Heart left ventricle (tissue), 16 donors: ENCODE results near the gene DUS1L. TPM values are rescaled to one million over a fixed set of nuclear protein-coding genes. Genes with fewer than 3 reads are reported as not detected.
A peak's percentile ranks its signal among the peaks of the same experiment; 100 is the strongest.

ENCODE experiments used
- ATAC-seq, 4 donors: fragments of 200-7000 bp; cut with Tn5 transposase; one replicate each; pipeline ENCODE4 v1.9.1; 2020 to 2022; ENCODE audit warnings: moderate library complexity in 4 of 4, mild to moderate bottlenecking in 3 of 4, moderate number of reproducible peaks in 1 of 4
- DNase-seq, 5 donors: peaks; one replicate each; pipeline ENCODE4 v3.0.0-alpha.2; 2020
- H3K27ac ChIP-seq, 12 donors: fragments of 200-600 bp; sonication (generic) in 4 of 12; one replicate each; pipeline versions ENCODE4 v1.5.0 to v1.8.0; 2016 to 2022; ENCODE audit warnings: mild to moderate bottlenecking in 2 of 12
- H3K27me3 ChIP-seq, 9 donors: fragments of 200-600 bp; sonication (generic) in 2 of 9; one replicate each; pipeline versions ENCODE4 v1.5.1 to v1.8.0; 2016 to 2022; ENCODE audit warnings: mild to moderate bottlenecking in 3 of 9
- H3K36me3 ChIP-seq, 9 donors: fragments of 200-600 bp; sonication (generic) in 2 of 9; one replicate each; pipeline versions ENCODE4 v1.5.0 to v1.8.0; 2018 to 2022; ENCODE audit warnings: mild to moderate bottlenecking in 2 of 9
- H3K4me1 ChIP-seq, 12 donors: fragments of 200-600 bp; sonication (generic) in 4 of 12; one replicate each; pipeline versions ENCODE4 v1.5.0 to v1.8.0; 2016 to 2022; ENCODE audit warnings: mild to moderate bottlenecking in 3 of 12
- H3K4me3 ChIP-seq, 12 donors: fragments of 200-600 bp; sonication (generic) in 4 of 12; one replicate each; pipeline versions ENCODE4 v1.5.0 to v1.8.0; 2017 to 2022; ENCODE audit warnings: mild to moderate bottlenecking in 9 of 12, moderate library complexity in 4 of 12
- H3K9me3 ChIP-seq, 12 donors: fragments of 200-600 bp; sonication (generic) in 4 of 12; one replicate each; pipeline versions ENCODE4 v1.5.0 to v1.8.0; 2016 to 2022; ENCODE audit warnings: mild to moderate bottlenecking in 1 of 12
- CTCF ChIP-seq, 12 donors: fragments of 200-600 bp; sonication (generic) in 4 of 12; IDR thresholded peaks; one replicate each; pipeline versions ENCODE4 v1.5.0 to v1.8.0; 2018 to 2022; ENCODE audit warnings: antibody characterized with exemption in 12 of 12, mild to moderate bottlenecking in 5 of 12
- POLR2A ChIP-seq, 2 donors: fragments of 450-650 bp; IDR thresholded peaks; one replicate each; pipeline ENCODE4 v1.6.1; 2017; ENCODE audit warnings: antibody characterized with exemption in 2 of 2, mild to moderate bottlenecking in 2 of 2, moderate library complexity in 2 of 2
- WGBS, 4 donors: extraction: QIAGEN DNeasy Blood & Tissue Kit in 2 of 4; methylation state at CpG; one replicate each; pipeline versions ENCODE4 v1.1.5 to v1.1.7; 2013 to 2018; 5-methylcytosine and 5-hydroxymethylcytosine counted together
- intact Hi-C, 10 donors: fragments of 100-400 bp; cut with DNase I; formaldehyde crosslinking; loops; one replicate each; pipeline versions ENCODE4 v1.11.1 to v1.14.2; 2022
- polyA plus RNA-seq, 2 donors: library from polyadenylated mRNA; stranded (reverse); fragments of 200-250 nt; gene quantifications; one replicate each; pipeline ENCODE4 v1.2.3, GENCODE V29; 2013
- total RNA-seq, 9 donors: library from RNA; depleted of rRNA in 2 of 9; stranded (reverse); fragments of >200 nt in 2 of 9; fragmentation: NEBNext Ultra II Directional in 3 of 9; extraction: Animal tissue kit (Norgen Biotek cat#: 25700) in 3 of 9; gene quantifications; one replicate each; pipeline versions ENCODE4 v1.1.0 to v1.2.4, GENCODE V29; 2016 to 2023
- donor health status: ischemic (EF 13 %, LVEDD 7.1; RV severe dilation, severe dysfunction).
- donor health status: healthy with polysubstance abuse.
- donor health status: DM: no; HTN: yes; CAD: no.
- donor health status: DM: no; HTN: no; CAD: no.
- donor health status: ischemic (EF 25% LVEDD 6.9; RV normal size, moderate dysfunction).
- donor health status: ischemic (EF 25% LVEDD 5.7; RV mildly dilated, moderate dysfunction).
- donor health status: healthy.
- donor health status: DM: yes; HTN: yes; CAD: no.
- donor health status: ischemic (EF 35%, LVEDD 5.7; RV mildly dilated, moderate dysfunction).
- donor health status: nonischemic (EF 11% LVEDD 7.7; RV severe dilation, severe dysfunction).
- donor health status: DM: yes; HTN: yes; CAD: no.
- donor health status: PGD.
- donor health status: ischemic (EF 29% LVEDD 5.4; RV normal size, mild dysfunction).
- donor health status: nonischemic (EF 23%, LVEDD 6.1; RV moderate dilation, normal function).

DUS1L gene
- total and polyA plus RNA-seq, 11 donors, result 41.5 to 113 (median 60.4) TPM

GRCh38 chr17:82033359-82034085 lies 32.1 kb downstream of the DUS1L start:
- H3K27ac ChIP-seq, result no peak overlapping the region
- H3K27me3 ChIP-seq, result peaks cover 0 to 9% (median 0%) of the 10 kb centered on the region in 9 donors
- H3K4me1 ChIP-seq, result peaks cover 6 to 58% (median 32%) of the 10 kb centered on the region in 12 donors
- H3K9me3 ChIP-seq, result no peaks in the 10 kb centered on the region
- WGBS, 4 donors, result 93 to 96% (median 94%) methylated on average over 6 to 38 of the region's 38 CpGs
- no peak for DNase-seq
- intact Hi-C loops, result loop anchor here in 4 of 10 donors (5.0 to 10.0 kb wide), 4 partner anchors 71 to 291 kb away; no protein-coding TSS in a partner anchor
- no peak overlapping the region for H3K4me3 ChIP-seq
- ATAC-seq, result no peak
- TF ChIP-seq POLR2A (IDR thresholded peaks at IDR 0.05), result no peak
- no peak for TF ChIP-seq CTCF (IDR thresholded peaks at IDR 0.05)
- H3K36me3 ChIP-seq, result peaks cover 0 to 5% (median 0%) of the 10 kb centered on the region in 9 donors

- intact Hi-C loops, result loop anchor here in 6 of 10 donors (2.0 to 10.0 kb wide), 6 partner anchors 73 to 293 kb away; no protein-coding TSS in a partner anchor
- peaks cover 0 to 5% (median 0%) of the 10 kb centered on the region in 9 donors for H3K36me3 ChIP-seq
- WGBS, 4 donors, result 11 to 71% (median 22%) methylated on average over 3 to 59 of the region's 59 CpGs
- peaks cover 0 to 9% (median 0%) of the 10 kb centered on the region in 9 donors for H3K27me3 ChIP-seq
- no peaks in the 10 kb centered on the region for H3K9me3 ChIP-seq
- no peak for DNase-seq
- H3K27ac ChIP-seq, result peak overlapping the region in 1 of 12 donors; percentile 10
- TF ChIP-seq POLR2A (IDR thresholded peaks at IDR 0.05) (no peak), CTCF (IDR thresholded peaks at IDR 0.05) (no peak)
- peak overlapping the region in 11 of 12 donors; percentile 11 to 54 (median 29) for H3K4me3 ChIP-seq
- ATAC-seq, result no peak
- H3K4me1 ChIP-seq, result peaks cover 6 to 51% (median 27%) of the 10 kb centered on the region in 12 donors
Observed at GRCh38 chr17:82031885-82032627, 33.5 kb downstream of the DUS1L start.

GRCh38 chr17:82031303-82031884 lies 34.2 kb downstream of the DUS1L start, which contains the start of gene RAC3:
Gene RAC3, plus strand, starts transcription at chr17:82031678. Its CDS starts 84 bp downstream, at chr17:82031762.
- Histone ChIP-seq H3K27ac (peak within 1 kb of the TSS in 3 of 12 donors; percentile 3 to 50 (median 10)), H3K4me3 (peak within 1 kb of the TSS; percentile 23 to 62 (median 52)), H3K9me3 (no peaks in the 10 kb centered on the region), H3K27me3 (peaks cover 0 to 9% (median 0%) of the 10 kb centered on the region in 9 donors), H3K36me3 (peaks cover 0 to 5% (median 0%) of the 10 kb centered on the region in 9 donors), H3K4me1 (peaks cover 2 to 44% (median 22%) of the 10 kb centered on the region in 12 donors)
- DNase-seq (no peak), ATAC-seq (no peak)
- no peak for TF ChIP-seq POLR2A (IDR thresholded peaks at IDR 0.05)
- TF ChIP-seq CTCF (IDR thresholded peaks at IDR 0.05), result no peak
- 0 to 1% (median 1%) methylated on average over 1 to 96 of the region's 96 CpGs for WGBS, 4 donors
- intact Hi-C loops, result loop anchor here in 6 of 10 donors (2.0 to 10.0 kb wide), 6 partner anchors 73 to 293 kb away; no protein-coding TSS in a partner anchor
